ENCODE data around the gene SAMD14. TPM values are rescaled to one million over a fixed set of nuclear protein-coding genes. Genes with fewer than 3 reads are reported as not detected.

SAMD14 gene
- total and polyA plus RNA-seq, 2 of the 4 experiments (the other 2 are of a cell fraction): 1.4 to 6.2 TPM

GRCh38 chr17:50165867-50166517 is 36.0 kb upstream of the SAMD14 start, which contains the start of gene SGCA (continued):
- no peak for TF ChIP-seq ELK1 (IDR thresholded peaks at IDR 0.05; ENCODE audit: borderline replicate concordance, low read depth, low read length)
- no peak for TF ChIP-seq RFX5 (IDR thresholded peaks at IDR 0.05; ENCODE audit: low read depth, low read length)
- no peak for TF ChIP-seq POLR2A (IDR thresholded peaks at IDR 0.05; ENCODE audit: low read depth, low read length)

GRCh38 chr17:50165466-50165865 is 35.5 kb upstream of the SAMD14 start:
- H2BK20ac ChIP-seq (ENCODE audit: low read depth, low read length): no peak overlapping the region
- no peak overlapping the region for H3K14ac ChIP-seq (replicated peaks; ENCODE audit: low read depth, low read length)
- in situ Hi-C loops (cut with MboI; ENCODE audit: low sequenced_read_pairs): no loop called here
- no peaks in the 10 kb centered on the region for H4K20me1 ChIP-seq (ENCODE audit: insufficient read depth, low read length)
- DNase-seq (no peak), ATAC-seq (ENCODE audit: low read depth) (no peak)
- no peak overlapping the region for H2BK5ac ChIP-seq (ENCODE audit: low read depth, low read length, poor library complexity, severe bottlenecking)
- H2AK5ac ChIP-seq (ENCODE audit: low read depth, low read length): peak overlapping the region; percentile 44
- dilution Hi-C loops (cut with HindIII; ENCODE audit: low sequenced_read_pairs, unreplicated experiment): no loop called here
- H2AFZ ChIP-seq (replicated peaks; ENCODE audit: low read length, poor library complexity): peak overlapping the region; percentile 61
- H2AK9ac ChIP-seq (replicated peaks; ENCODE audit: low read depth, low read length, poor library complexity): peak overlapping the region; percentile 63
- ChIA-PET POLR2A (ENCODE audit: unreplicated experiment) (no interaction called here), CTCF (no interaction called here)
- H3K9me3 ChIP-seq (ENCODE audit: control insufficient read depth, insufficient read depth, low read length): no peaks in the 10 kb centered on the region
- no peak overlapping the region for H3K4me3 ChIP-seq (ENCODE audit: insufficient read depth, low read depth, low read length)
- no peak overlapping the region for H4K8ac ChIP-seq (ENCODE audit: low read depth in 2 of 2, low read length in 2 of 2)
- peaks cover 5% of the 10 kb centered on the region; the same call in 1 of the 2 replicates for H3K4me1 ChIP-seq (ENCODE audit: control insufficient read depth, insufficient read depth, low read length)
- H2BK15ac ChIP-seq (ENCODE audit: low read depth, low read length): no peak overlapping the region
- H4K91ac ChIP-seq (ENCODE audit: insufficient read depth, low read depth, low read length): no peak overlapping the region
- H3K9me1 ChIP-seq (ENCODE audit: insufficient read depth, low read length): no peaks in the 10 kb centered on the region
- no peak overlapping the region for H3K9ac ChIP-seq (ENCODE audit: low read depth, low read length)
- intact Hi-C loops (cut with micrococcal nuclease): no loop called here
- H3K4ac ChIP-seq (ENCODE audit: low read depth, low read length): no peak overlapping the region; the same call in 1 of the 2 replicates
- H4K5ac ChIP-seq (ENCODE audit: low read depth, low read length): no peak overlapping the region
- peaks cover 0 to 5% of the 10 kb centered on the region in 2 experiments; a peak in 1 of 4 replicates for H3K79me1 ChIP-seq (ENCODE audit: low read depth in 1 of 2, low read length in 2 of 2)
- no peaks in the 10 kb centered on the region for H3K36me3 ChIP-seq (ENCODE audit: control insufficient read depth, insufficient read depth, low read length)
- H3K23ac ChIP-seq (ENCODE audit: low read depth, low read length): no peak overlapping the region
- no peak overlapping the region for H3K4me2 ChIP-seq (ENCODE audit: low read depth, low read length)
- WGBS, 2 experiments (ENCODE audit: extremely low coverage in 2 of 2, insufficient read length in 1 of 2): 75% methylated on average over 2 of the region's 3 CpGs; no CpG with 5 or more reads in 1 of the 2 experiments
- H2BK120ac ChIP-seq (ENCODE audit: low read depth, low read length): no peak overlapping the region
- H3K27me3 ChIP-seq (ENCODE audit: control insufficient read depth, insufficient read depth, low read length): no peaks in the 10 kb centered on the region
- no peak overlapping the region for H3K18ac ChIP-seq (ENCODE audit: low read depth, low read length)
- no peak overlapping the region for H3K56ac ChIP-seq (ENCODE audit: extremely low read depth, insufficient read depth, low read length)
- H3K27ac ChIP-seq (ENCODE audit: insufficient read depth, low read length): no peak overlapping the region
- BruUV-seq (replicated peaks): no TSS peak
- TF ChIP-seq POLR2A (IDR thresholded peaks at IDR 0.05; ENCODE audit: low read depth, low read length) (no peak), NFE2L2 (IDR thresholded peaks at IDR 0.05; ENCODE audit: low read depth, low read length) (no peak), CTCF (conservative IDR thresholded peaks at IDR 0.05; ENCODE audit: low read depth, low read length) (no peak), CEBPB (IDR thresholded peaks at IDR 0.05; ENCODE audit: low read depth, low read length) (no peak), RCOR1 (IDR thresholded peaks at IDR 0.05; ENCODE audit: insufficient replicate concordance, low read length) (no peak), USF2 (IDR thresholded peaks at IDR 0.05; ENCODE audit: low read depth, low read length) (no peak), MXI1 (IDR thresholded peaks at IDR 0.05; ENCODE audit: borderline replicate concordance, low read depth, low read length) (no peak), ELK1 (IDR thresholded peaks at IDR 0.05; ENCODE audit: borderline replicate concordance, low read depth, low read length) (no peak), MAFK (IDR thresholded peaks at IDR 0.05; ENCODE audit: low read depth, low read length) (no peak), FOS (IDR thresholded peaks at IDR 0.05; ENCODE audit: low read depth, low read length) (no peak)
